HepG2 (cell line): ENCODE data around the gene ITGA6.

ENCODE experiments used
- EP300 ChIP-seq, 3 experiments: sonication (generic) in 1 of 3; formaldehyde crosslinking in 1 of 3; IDR thresholded peaks; 2 replicates each; pipeline versions ENCODE4 v1.5.1 to v1.6.1; 2011 to 2020; ENCODE audit warnings: low read depth in 2 of 3, low read length in 2 of 3, borderline replicate concordance in 1 of 3, improper control_type of control experiment in 1 of 3, mild to moderate bottlenecking in 1 of 3, missing genetic modification reagents in 1 of 3, moderate library complexity in 1 of 3
- EZH2 ChIP-seq: conservative IDR thresholded peaks from 2 replicates; pipeline ENCODE4 v1.6.1; 2012; ENCODE audit warnings: mild to moderate bottlenecking, low read depth, low read length, moderate library complexity
- FOXO1 ChIP-seq: sonication (generic); formaldehyde crosslinking; IDR thresholded peaks from 2 replicates; pipeline ENCODE4 v1.4.0; 2020; ENCODE audit warnings: missing genetic modification reagents
- MAFK ChIP-seq, 2 experiments: IDR thresholded peaks in 1 of 2; conservative IDR thresholded peaks in 1 of 2; 2 replicates each; pipeline ENCODE4 v1.6.1; 2011; ENCODE audit warnings: improper control_type of control experiment in 2 of 2, low read length in 2 of 2
- PHF20 ChIP-seq: sonication (generic); formaldehyde crosslinking; IDR thresholded peaks from 2 replicates; pipeline ENCODE4 v1.5.0; 2020; ENCODE audit warnings: mild to moderate bottlenecking, missing genetic modification reagents
- ZNF850 ChIP-seq: sonication (generic); formaldehyde crosslinking; conservative IDR thresholded peaks from 2 replicates; pipeline ENCODE4 v1.9.0; 2021; ENCODE audit warnings: mild to moderate bottlenecking, missing genetic modification reagents

DNA sequence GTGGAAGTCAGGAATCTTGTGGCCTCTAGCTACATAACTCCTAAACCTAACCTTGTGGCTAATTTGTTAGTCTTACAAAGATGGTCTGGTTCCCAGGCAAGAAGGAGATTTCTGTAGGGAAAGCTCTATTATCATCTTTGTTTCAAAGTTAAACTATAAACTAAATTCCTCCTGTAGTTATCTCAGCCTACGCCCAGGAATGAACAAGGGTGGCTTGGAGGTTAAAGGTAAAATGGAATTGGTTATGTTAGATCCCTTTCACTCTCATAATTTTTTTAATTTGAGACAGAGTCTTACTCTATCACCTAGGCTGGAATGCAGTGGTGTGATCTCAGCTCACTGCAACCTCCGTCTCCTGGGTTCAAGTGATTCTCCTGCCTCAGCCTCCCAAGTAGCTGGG is 103.9 kb downstream of the ITGA6 start:
- no peak for TF ChIP-seq PHF20 (CRISPR knock-in tag)
- TF ChIP-seq MAFK (conservative IDR thresholded peaks at IDR 0.05 in 1 of 2, IDR thresholded peaks at IDR 0.05 in 1 of 2; ENCODE audit: low read length in 2 of 2) = no peak
- TF ChIP-seq FOXO1 (CRISPR knock-in tag) = no peak
- no peak for TF ChIP-seq EP300 (IDR thresholded peaks at IDR 0.05; ENCODE audit: low read depth in 2 of 2, low read length in 2 of 2)
- TF ChIP-seq EP300 (CRISPR knock-in tag; IDR thresholded peaks at IDR 0.05; ENCODE audit: borderline replicate concordance) = no peak
- TF ChIP-seq EZH2 = no peak
- no peak for TF ChIP-seq ZNF850 (CRISPR knock-in tag)
